CD1c-positive myeloid dendritic cell (primary cell): ENCODE data around the gene TTLL12.

ENCODE experiments used
- DNase-seq: peaks from one replicate; pipeline ENCODE4 v3.0.0-alpha.2; 2016; ENCODE audit errors: extremely low spot score

TTLL12 gene

GRCh38 chr22:43213962-43214361, 27.0 kb upstream of the TTLL12 start:
- DNase-seq, result no peak

GRCh38 chr22:43213051-43213450, 26.1 kb upstream of the TTLL12 start:
- no peak for DNase-seq

- no peak for DNase-seq
Observed at GRCh38 chr22:43212434-43212952, 25.6 kb upstream of the TTLL12 start.

GRCh38 chr22:43211941-43212433, 25.1 kb upstream of the TTLL12 start:
- no peak for DNase-seq

GRCh38 chr22:43210631-43211515, 23.9 kb upstream of the TTLL12 start:
- DNase-seq, result no peak

GRCh38 chr22:43209971-43210370, 23.0 kb upstream of the TTLL12 start:
- DNase-seq, result no peak

GRCh38 chr22:43209523-43209890, 22.6 kb upstream of the TTLL12 start:
- no peak for DNase-seq

- DNase-seq, result no peak
Observed at GRCh38 chr22:43208703-43209522, 22.0 kb upstream of the TTLL12 start.

- no peak for DNase-seq
Observed at GRCh38 chr22:43207849-43208702, 21.1 kb upstream of the TTLL12 start.

- no peak for DNase-seq
Observed at GRCh38 chr22:43207386-43207785, 20.5 kb upstream of the TTLL12 start.

GRCh38 chr22:43206509-43207161, 19.7 kb upstream of the TTLL12 start:
- no peak for DNase-seq

- no peak for DNase-seq
Observed at GRCh38 chr22:43205748-43206508, 19.0 kb upstream of the TTLL12 start.

- DNase-seq, result no peak
Observed at GRCh38 chr22:43205261-43205691, 18.3 kb upstream of the TTLL12 start.

- DNase-seq, result no peak
Observed at GRCh38 chr22:43203471-43203981, 16.6 kb upstream of the TTLL12 start.

GRCh38 chr22:43202756-43203410, 15.9 kb upstream of the TTLL12 start:
- DNase-seq, result no peak

- no peak for DNase-seq
Observed at GRCh38 chr22:43202326-43202725, 15.4 kb upstream of the TTLL12 start.

GRCh38 chr22:43201486-43202219, 14.7 kb upstream of the TTLL12 start:
- DNase-seq, result no peak

GRCh38 chr22:43200555-43200954, 13.6 kb upstream of the TTLL12 start:
- no peak for DNase-seq

- no peak for DNase-seq
Observed at GRCh38 chr22:43200031-43200430, 13.1 kb upstream of the TTLL12 start.
